C4-2B (cell line): ENCODE results near the gene JAK1.

Experiments
- ZFX ChIP-seq: fragments of 450-650 bp; IDR thresholded peaks from 2 replicates; pipeline ENCODE4 v1.6.1; 2017
- TF ChIP-seq, protein P1 (sequence below): fragments of 450-650 bp; conservative IDR thresholded peaks from 2 replicates; pipeline ENCODE4 v1.5.1; 2017; ENCODE audit warnings: mild to moderate bottlenecking

DNA sequence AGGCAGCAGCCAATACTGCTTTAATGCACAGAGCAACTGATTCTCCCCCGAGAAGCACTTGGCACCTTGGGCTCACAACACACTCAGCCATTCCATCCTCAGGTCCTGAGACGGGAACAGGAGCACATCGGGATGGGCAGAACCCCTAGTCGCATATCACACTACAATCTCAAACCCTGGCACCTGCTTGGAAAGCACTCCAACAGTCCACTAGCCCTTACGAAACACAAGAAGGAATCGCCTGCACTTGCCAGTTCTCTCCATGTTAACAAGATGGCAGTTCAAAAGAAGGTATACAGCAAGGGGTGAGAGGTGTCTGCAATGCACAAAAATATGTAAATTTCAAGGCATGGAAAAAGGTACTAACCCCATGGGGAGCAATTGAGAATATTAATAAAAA is 21.4 kb downstream of the JAK1 start:
- TF ChIP-seq, protein P1, sequence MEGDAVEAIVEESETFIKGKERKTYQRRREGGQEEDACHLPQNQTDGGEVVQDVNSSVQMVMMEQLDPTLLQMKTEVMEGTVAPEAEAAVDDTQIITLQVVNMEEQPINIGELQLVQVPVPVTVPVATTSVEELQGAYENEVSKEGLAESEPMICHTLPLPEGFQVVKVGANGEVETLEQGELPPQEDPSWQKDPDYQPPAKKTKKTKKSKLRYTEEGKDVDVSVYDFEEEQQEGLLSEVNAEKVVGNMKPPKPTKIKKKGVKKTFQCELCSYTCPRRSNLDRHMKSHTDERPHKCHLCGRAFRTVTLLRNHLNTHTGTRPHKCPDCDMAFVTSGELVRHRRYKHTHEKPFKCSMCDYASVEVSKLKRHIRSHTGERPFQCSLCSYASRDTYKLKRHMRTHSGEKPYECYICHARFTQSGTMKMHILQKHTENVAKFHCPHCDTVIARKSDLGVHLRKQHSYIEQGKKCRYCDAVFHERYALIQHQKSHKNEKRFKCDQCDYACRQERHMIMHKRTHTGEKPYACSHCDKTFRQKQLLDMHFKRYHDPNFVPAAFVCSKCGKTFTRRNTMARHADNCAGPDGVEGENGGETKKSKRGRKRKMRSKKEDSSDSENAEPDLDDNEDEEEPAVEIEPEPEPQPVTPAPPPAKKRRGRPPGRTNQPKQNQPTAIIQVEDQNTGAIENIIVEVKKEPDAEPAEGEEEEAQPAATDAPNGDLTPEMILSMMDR, result no peak
- no peak for TF ChIP-seq ZFX
